Neuron (in vitro differentiated cells): Measurements from ENCODE around the gene GALT.

ENCODE experiments used
- H2AFZ ChIP-seq: one replicate; pipeline ENCODE4 v1.6.1; 2013; ENCODE audit warnings: low read depth, mild to moderate bottlenecking, inconsistent platforms, low read length, moderate library complexity
- H3K27me3 ChIP-seq: one replicate; pipeline ENCODE4 v1.6.1; 2013; ENCODE audit warnings: low read length; ENCODE audit not compliant: insufficient read depth
- H3K36me3 ChIP-seq: one replicate; pipeline ENCODE4 v1.6.1; 2013; ENCODE audit warnings: low read length; ENCODE audit not compliant: insufficient read depth
- H3K4me1 ChIP-seq: one replicate; pipeline ENCODE4 v1.6.1; 2013; ENCODE audit warnings: low read length; ENCODE audit not compliant: insufficient read depth
- H3K4me3 ChIP-seq: 2 replicates; pipeline ENCODE4 v1.5.1; 2013; ENCODE audit warnings: mild to moderate bottlenecking, low read length, moderate library complexity
- H3K9me3 ChIP-seq: one replicate; pipeline ENCODE4 v1.6.1; 2013; ENCODE audit warnings: low read length

GALT gene

GRCh38 chr9:34687276-34688030 is 41.0 kb downstream of the GALT start:
- Histone ChIP-seq H3K27me3 (peaks cover 3% of the 10 kb centered on the region), H3K9me3 (no peaks in the 10 kb centered on the region), H2AFZ (no peak overlapping the region), H3K36me3 (no peaks in the 10 kb centered on the region), H3K4me3 (no peak overlapping the region), H3K4me1 (no peaks in the 10 kb centered on the region)

- peaks cover 3% of the 10 kb centered on the region for H3K27me3 ChIP-seq
- no peak overlapping the region for H2AFZ ChIP-seq
- no peaks in the 10 kb centered on the region for H3K4me1 ChIP-seq
- no peaks in the 10 kb centered on the region for H3K36me3 ChIP-seq
- H3K9me3 ChIP-seq, result no peaks in the 10 kb centered on the region
- H3K4me3 ChIP-seq, result no peak overlapping the region
Measured at GRCh38 chr9:34688329-34689115, 42.0 kb downstream of the GALT start.

GRCh38 chr9:34689116-34689470 is 42.6 kb downstream of the GALT start:
- peaks cover 3% of the 10 kb centered on the region for H3K27me3 ChIP-seq
- no peaks in the 10 kb centered on the region for H3K36me3 ChIP-seq
- H3K4me1 ChIP-seq, result no peaks in the 10 kb centered on the region
- no peaks in the 10 kb centered on the region for H3K9me3 ChIP-seq
- no peak overlapping the region for H2AFZ ChIP-seq
- H3K4me3 ChIP-seq, result no peak overlapping the region

GRCh38 chr9:34689512-34689911 is 43.0 kb downstream of the GALT start:
- Histone ChIP-seq H3K36me3 (no peaks in the 10 kb centered on the region), H3K27me3 (peaks cover 3% of the 10 kb centered on the region), H2AFZ (no peak overlapping the region), H3K4me3 (no peak overlapping the region), H3K4me1 (no peaks in the 10 kb centered on the region), H3K9me3 (no peaks in the 10 kb centered on the region)

- Histone ChIP-seq H3K36me3 (no peaks in the 10 kb centered on the region), H3K27me3 (peaks cover 3% of the 10 kb centered on the region), H3K9me3 (no peaks in the 10 kb centered on the region), H3K4me3 (no peak within 1 kb of the TSS), H3K4me1 (no peaks in the 10 kb centered on the region), H2AFZ (no peak within 1 kb of the TSS)
Measured at GRCh38 chr9:34690983-34691935, 44.8 kb downstream of the GALT start, which contains the start of gene CCL19. Gene CCL19, minus strand, starts transcription at chr9:34691276. Its CDS starts 137 bp downstream, at chr9:34691139.

- no peaks in the 10 kb centered on the region for H3K4me1 ChIP-seq
- H2AFZ ChIP-seq, result no peak overlapping the region
- no peaks in the 10 kb centered on the region for H3K36me3 ChIP-seq
- peaks cover 5% of the 10 kb centered on the region for H3K27me3 ChIP-seq
- H3K4me3 ChIP-seq, result no peak overlapping the region
- no peaks in the 10 kb centered on the region for H3K9me3 ChIP-seq
Measured at GRCh38 chr9:34691936-34692315, 45.5 kb downstream of the GALT start.

DNA sequence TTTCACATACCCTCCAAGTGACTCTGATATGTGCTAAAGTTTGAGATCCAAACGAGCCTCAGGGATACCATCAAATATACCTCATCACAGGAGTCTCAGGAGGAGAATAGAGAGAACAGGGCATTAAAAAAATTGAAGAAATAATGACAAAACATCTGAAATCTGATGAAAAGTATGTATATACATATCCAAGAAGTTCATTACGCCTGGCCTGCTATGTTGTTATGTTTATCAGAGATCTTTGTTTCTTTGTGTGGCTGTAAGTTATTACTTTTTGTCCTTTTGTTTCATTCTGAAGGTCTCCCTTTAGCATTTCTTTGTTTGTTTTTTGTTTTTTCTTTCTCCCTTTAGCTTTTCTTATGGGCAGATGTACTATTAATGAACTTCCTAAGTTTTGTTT is 47.1 kb downstream of the GALT start:
- no peaks in the 10 kb centered on the region for H3K36me3 ChIP-seq
- no peak overlapping the region for H2AFZ ChIP-seq
- no peaks in the 10 kb centered on the region for H3K4me1 ChIP-seq
- peaks cover 5% of the 10 kb centered on the region for H3K27me3 ChIP-seq
- no peak overlapping the region for H3K4me3 ChIP-seq
- no peaks in the 10 kb centered on the region for H3K9me3 ChIP-seq

DNA sequence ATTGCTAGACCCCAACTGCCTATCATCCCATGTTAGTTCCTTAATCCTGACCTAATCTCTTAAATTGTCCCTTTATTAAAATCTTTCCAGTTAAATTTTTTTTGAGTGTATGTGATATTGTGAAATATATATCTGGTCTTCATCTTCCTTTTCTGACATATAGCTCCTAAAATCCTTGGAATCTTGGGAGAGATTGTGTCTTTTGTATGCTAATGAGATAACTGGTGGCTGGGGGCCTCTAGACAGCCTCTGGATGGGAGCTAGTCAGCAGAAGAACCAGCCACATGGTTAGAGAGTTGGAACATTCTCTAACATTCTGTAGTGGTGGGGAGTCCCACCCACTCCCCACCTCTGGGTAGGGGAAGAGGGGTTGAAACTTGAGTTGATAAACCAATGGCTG is 48.3 kb downstream of the GALT start:
- Histone ChIP-seq H3K4me1 (no peaks in the 10 kb centered on the region), H3K27me3 (peaks cover 15% of the 10 kb centered on the region), H3K36me3 (no peaks in the 10 kb centered on the region), H3K4me3 (no peak overlapping the region), H3K9me3 (no peaks in the 10 kb centered on the region), H2AFZ (no peak overlapping the region)
